Lung (tissue), 12 donors: Measurements from ENCODE around the gene COL16A1. TPM values are rescaled to one million over a fixed set of nuclear protein-coding genes. Genes with fewer than 3 reads are reported as not detected.

Experiments
- ATAC-seq: fragments of 200-7000 bp; cut with Tn5 transposase; one replicate; pipeline ENCODE4 v1.9.1; 2020; ENCODE audit warnings: moderate number of reproducible peaks; ENCODE audit not compliant: insufficient read depth, low FRiP score
- DNase-seq, 3 donors: peaks; one replicate each; pipeline ENCODE4 v3.0.0-alpha.2; 2013 to 2017
- H3K27ac ChIP-seq, 2 donors: one replicate each; pipeline ENCODE4 v1.5.1; 2013; ENCODE audit warnings: mild to moderate bottlenecking in 2 of 2, moderate library complexity in 2 of 2, control low read depth in 1 of 2, inconsistent platforms in 1 of 2, low read depth in 1 of 2, low read length in 1 of 2
- H3K27me3 ChIP-seq, 3 donors: one replicate each; pipeline ENCODE4 v1.5.1; 2013; ENCODE audit warnings: low read length in 2 of 3; ENCODE audit not compliant: control insufficient read depth in 3 of 3, insufficient read depth in 3 of 3
- H3K36me3 ChIP-seq, 4 donors: one replicate each; pipeline ENCODE4 v1.5.1; 2013; ENCODE audit warnings: low read length in 4 of 4, mild to moderate bottlenecking in 1 of 4, moderate library complexity in 1 of 4; ENCODE audit not compliant: control insufficient read depth in 4 of 4, insufficient read depth in 4 of 4
- H3K4me1 ChIP-seq, 5 donors: one replicate each; pipeline ENCODE4 v1.5.1; 2013; ENCODE audit warnings: low read length in 5 of 5, mild to moderate bottlenecking in 2 of 5, moderate library complexity in 1 of 5; ENCODE audit not compliant: control insufficient read depth in 5 of 5, insufficient read depth in 5 of 5
- H3K4me3 ChIP-seq: one replicate; pipeline ENCODE4 v1.5.1; 2013; ENCODE audit warnings: mild to moderate bottlenecking, control low read depth, moderate library complexity
- H3K9ac ChIP-seq, 2 donors: one replicate each; pipeline ENCODE4 v1.5.1; 2013; ENCODE audit warnings: low read length in 2 of 2, control low read depth in 1 of 2; ENCODE audit not compliant: insufficient read depth in 1 of 2
- H3K9me3 ChIP-seq, 4 donors: one replicate each; pipeline ENCODE4 v1.5.1; 2013; ENCODE audit warnings: low read length in 3 of 4, mild to moderate bottlenecking in 1 of 4, moderate library complexity in 1 of 4; ENCODE audit not compliant: control insufficient read depth in 4 of 4, insufficient read depth in 3 of 4
- CTCF ChIP-seq: IDR thresholded peaks from 2 replicates; pipeline ENCODE4 v1.5.1; 2012; ENCODE audit warnings: mild to moderate bottlenecking; ENCODE audit errors: control extremely low read depth, extremely low read depth
- WGBS, 2 donors: extraction: QIAGEN DNeasy Blood & Tissue Kit; methylation state at CpG; one replicate each; pipeline ENCODE4 v1.1.7; 2013; 5-methylcytosine and 5-hydroxymethylcytosine counted together
- polyA plus RNA-seq, 2 donors: library from polyadenylated mRNA; stranded (reverse); fragments of 200-250 nt; gene quantifications; one replicate each; pipeline ENCODE4 v1.2.1, GENCODE V29; 2013
- total RNA-seq, 2 donors: library from RNA; depleted of rRNA in 1 of 2; stranded (reverse); fragments of >200 nt in 1 of 2; gene quantifications; one replicate each; pipeline ENCODE4 v1.2.1, GENCODE V29; 2014 to 2021
- donor health status: control.
- donor health status: control.
- donor health status: Bipolar disorder and iron deficiency.
- donor health status: healthy.
- donor health status: DM: yes; HTN: yes; CAD: no.

Gene COL16A1
- total and polyA plus RNA-seq, 4 donors, result 16.5 to 83.2 (median 43.3) TPM

- Histone ChIP-seq H3K4me3 (no peak overlapping the region), H3K4me1 (no peaks in the 10 kb centered on the region), H3K9ac (no peak overlapping the region), H3K36me3 (peaks cover 0 to 2% (median 0%) of the 10 kb centered on the region in 4 donors), H3K9me3 (peaks cover 0 to 2% (median 0%) of the 10 kb centered on the region in 4 donors), H3K27ac (no peak overlapping the region), H3K27me3 (no peaks in the 10 kb centered on the region)
- ATAC-seq, result no peak
- no peak for TF ChIP-seq CTCF
- no peak for DNase-seq
- 91 to 93% methylated on average over 12 of the region's 12 CpGs for WGBS, 2 donors
Observed at GRCh38 chr1:31731049-31731565, 27.3 kb upstream of the COL16A1 start.

DNA sequence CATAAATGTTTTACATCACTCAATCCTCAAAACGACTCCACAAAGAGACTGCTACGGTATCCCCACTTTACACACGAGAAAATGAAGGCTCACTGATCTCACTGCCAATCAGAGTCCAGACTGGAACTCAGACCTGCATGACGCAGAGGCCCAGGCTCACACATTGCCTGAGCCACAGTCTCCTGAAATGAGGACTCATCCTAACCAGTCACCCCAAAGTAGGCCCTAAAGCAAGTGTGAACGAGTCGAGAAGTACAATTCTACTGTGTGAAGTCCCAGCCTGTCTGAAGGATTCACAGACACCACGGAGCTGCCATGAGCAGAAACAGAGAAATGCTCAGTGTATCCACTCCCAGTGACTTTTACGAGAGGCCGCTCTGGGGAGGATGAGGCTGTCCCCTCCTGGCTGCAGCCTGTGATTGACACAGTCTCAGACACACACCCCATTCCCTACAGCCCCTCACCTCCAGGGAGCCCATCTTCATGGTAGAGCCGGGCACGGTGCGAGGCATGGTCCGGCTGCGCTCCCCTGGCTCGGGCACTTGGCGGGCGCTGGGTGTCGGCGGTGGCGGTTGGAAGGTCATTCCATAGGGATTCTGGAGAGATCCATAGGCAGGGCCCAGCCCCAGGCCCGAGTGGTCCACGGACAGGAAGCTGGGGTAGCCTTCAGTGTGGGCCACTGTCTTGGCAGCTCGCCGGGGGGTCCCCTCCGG is 26.7 kb upstream of the COL16A1 start:
- Histone ChIP-seq H3K9ac (no peak overlapping the region), H3K4me1 (no peaks in the 10 kb centered on the region), H3K36me3 (peaks cover 0 to 2% (median 0%) of the 10 kb centered on the region in 4 donors), H3K27me3 (no peaks in the 10 kb centered on the region), H3K9me3 (peaks cover 0 to 2% (median 0%) of the 10 kb centered on the region in 4 donors), H3K27ac (no peak overlapping the region), H3K4me3 (no peak overlapping the region)
- 90 to 93% methylated on average over 25 of the region's 25 CpGs for WGBS, 2 donors
- TF ChIP-seq CTCF, result no peak
- DNase-seq (no peak), ATAC-seq (no peak)

GRCh38 chr1:31727849-31728248 is 24.0 kb upstream of the COL16A1 start:
- Histone ChIP-seq H3K27ac (no peak overlapping the region), H3K36me3 (peaks cover 0 to 2% (median 0%) of the 10 kb centered on the region in 4 donors), H3K4me3 (no peak overlapping the region), H3K9me3 (peaks cover 0 to 4% (median 0%) of the 10 kb centered on the region in 4 donors), H3K4me1 (no peaks in the 10 kb centered on the region), H3K27me3 (no peaks in the 10 kb centered on the region), H3K9ac (no peak overlapping the region)
- DNase-seq, result no peak
- no peak for ATAC-seq
- TF ChIP-seq CTCF, result no peak
- 89 to 90% methylated on average over 19 of the region's 19 CpGs for WGBS, 2 donors
